Muscle layer of colon (tissue), 2 donors: ENCODE data around the gene ABCB10.
A peak's percentile ranks its signal among the peaks of the same experiment; 100 is the strongest.
"Not testable (repeated sequence)": the region's sequence is repeated elsewhere in the genome, so short reads cannot be mapped to it uniquely, and the experiment has no call there.

Experiments
- H3K27ac ChIP-seq: one replicate; pipeline ENCODE4 v1.7.0; 2013; ENCODE audit warnings: low read depth, mild to moderate bottlenecking, low read length, moderate library complexity
- H3K27me3 ChIP-seq, 2 donors: one replicate each; pipeline ENCODE4 v1.7.0; 2013; ENCODE audit warnings: low read length in 2 of 2, mild to moderate bottlenecking in 2 of 2; ENCODE audit not compliant: insufficient read depth in 2 of 2, control insufficient read depth in 1 of 2
- H3K36me3 ChIP-seq: one replicate; pipeline ENCODE4 v1.7.0; 2013; ENCODE audit warnings: mild to moderate bottlenecking, low read length; ENCODE audit not compliant: insufficient read depth
- H3K4me1 ChIP-seq: one replicate; pipeline ENCODE4 v1.7.0; 2013; ENCODE audit warnings: mild to moderate bottlenecking, low read length; ENCODE audit not compliant: insufficient read depth
- H3K4me3 ChIP-seq, 2 donors: one replicate each; pipeline ENCODE4 v1.7.0; 2013; ENCODE audit warnings: low read length in 2 of 2, low read depth in 1 of 2, mild to moderate bottlenecking in 1 of 2, moderate library complexity in 1 of 2
- H3K9ac ChIP-seq: one replicate; pipeline ENCODE4 v1.7.0; 2013; ENCODE audit warnings: low read length
- H3K9me3 ChIP-seq: one replicate; pipeline ENCODE4 v1.7.0; 2013; ENCODE audit warnings: mild to moderate bottlenecking, low read length
- donor health status: abdominal sarcoma.
- donor health status: Adenocarcinoma of cecum.

ABCB10 gene

DNA sequence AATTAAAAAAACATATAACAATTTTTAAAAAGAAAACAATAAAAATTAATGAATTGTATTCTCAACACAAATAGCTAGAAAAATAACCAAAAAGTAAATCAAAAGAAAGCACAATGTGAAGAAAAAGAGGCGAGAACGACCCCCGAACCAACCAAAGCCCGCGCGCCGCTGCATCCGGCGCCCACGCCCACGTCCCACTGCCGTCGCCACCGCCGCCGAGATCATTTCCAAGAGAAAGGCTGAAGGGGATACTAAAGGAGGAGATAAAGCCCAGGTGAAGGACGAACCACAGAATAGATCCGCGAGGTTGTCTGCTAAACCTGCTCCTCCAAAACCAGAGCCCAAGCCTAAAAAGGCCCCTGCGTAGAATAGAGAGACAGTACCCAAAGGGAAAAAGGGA, 11.8 kb upstream of the ABCB10 start:
- H3K9me3 ChIP-seq, result no peaks in the 10 kb centered on the region
- no peak overlapping the region for H3K27ac ChIP-seq
- H3K4me1 ChIP-seq, result no peaks in the 10 kb centered on the region
- no peaks in the 10 kb centered on the region for H3K27me3 ChIP-seq
- no peak overlapping the region for H3K9ac ChIP-seq
- H3K4me3 ChIP-seq, result no peak overlapping the region
- no peaks in the 10 kb centered on the region for H3K36me3 ChIP-seq

DNA sequence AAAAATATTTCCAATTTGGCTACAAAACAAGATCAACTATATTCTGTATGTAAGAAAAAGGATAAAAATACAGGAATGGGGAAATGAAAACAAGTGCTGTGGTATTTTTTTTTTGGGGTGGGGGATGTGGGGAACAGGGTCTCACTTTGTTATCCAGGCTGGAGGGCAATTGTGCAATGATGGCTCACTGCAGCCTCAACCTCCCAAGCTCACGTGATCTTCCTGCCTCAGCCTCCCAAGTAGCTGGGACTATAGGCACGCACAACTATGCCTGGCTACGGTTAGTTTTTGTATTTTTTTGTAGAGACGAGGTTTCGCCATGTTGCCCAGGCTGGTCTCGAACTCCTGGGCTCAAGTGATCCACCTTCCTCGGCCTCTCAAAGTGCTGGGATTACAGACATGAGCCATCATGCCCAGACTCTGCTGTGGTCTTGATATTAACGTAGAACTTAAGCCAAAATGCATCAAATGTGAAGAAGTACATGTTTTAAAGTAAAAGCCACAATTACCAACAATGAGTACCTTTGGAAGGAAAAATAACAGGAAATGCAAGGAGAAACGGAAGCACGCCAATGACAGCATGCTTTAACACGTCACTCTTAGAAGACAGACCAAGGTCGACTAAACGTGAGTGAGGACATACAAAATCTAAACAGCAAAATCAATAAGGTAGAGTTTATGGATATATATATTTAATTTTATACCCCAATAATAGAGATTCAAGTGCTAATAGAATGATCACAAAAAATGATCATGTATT, 8.8 kb upstream of the ABCB10 start:
- Histone ChIP-seq H3K4me3 (no peak overlapping the region), H3K27ac (no peak overlapping the region), H3K9me3 (no peaks in the 10 kb centered on the region), H3K4me1 (peaks cover 9% of the 10 kb centered on the region), H3K27me3 (no peaks in the 10 kb centered on the region), H3K36me3 (no peaks in the 10 kb centered on the region), H3K9ac (no peak overlapping the region)

DNA sequence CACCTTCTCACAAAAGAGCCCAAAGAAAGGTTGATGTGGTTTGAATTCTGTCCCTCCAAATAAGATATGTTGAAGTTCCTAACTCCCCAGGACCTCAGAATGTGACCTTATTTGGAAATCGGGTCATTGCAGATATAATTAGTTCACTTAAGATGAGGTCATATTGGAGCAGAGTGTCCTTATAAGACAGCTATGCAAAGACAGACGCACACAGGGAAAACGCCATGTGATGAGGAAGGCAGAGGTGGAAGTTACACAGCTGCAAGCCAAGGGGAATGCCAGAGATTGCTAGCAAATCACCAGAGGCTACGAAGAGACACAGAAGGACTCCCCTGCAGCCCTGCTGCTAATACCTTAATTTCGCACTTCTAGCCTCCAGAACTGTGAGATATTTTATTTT, 5.2 kb upstream of the ABCB10 start:
- H3K4me3 ChIP-seq, result no peak overlapping the region
- no peak overlapping the region for H3K9ac ChIP-seq
- peak overlapping the region; percentile 57 for H3K27ac ChIP-seq
- no peaks in the 10 kb centered on the region for H3K9me3 ChIP-seq
- H3K36me3 ChIP-seq, result no peaks in the 10 kb centered on the region
- no peaks in the 10 kb centered on the region for H3K27me3 ChIP-seq
- H3K4me1 ChIP-seq, result peaks cover 13% of the 10 kb centered on the region

DNA sequence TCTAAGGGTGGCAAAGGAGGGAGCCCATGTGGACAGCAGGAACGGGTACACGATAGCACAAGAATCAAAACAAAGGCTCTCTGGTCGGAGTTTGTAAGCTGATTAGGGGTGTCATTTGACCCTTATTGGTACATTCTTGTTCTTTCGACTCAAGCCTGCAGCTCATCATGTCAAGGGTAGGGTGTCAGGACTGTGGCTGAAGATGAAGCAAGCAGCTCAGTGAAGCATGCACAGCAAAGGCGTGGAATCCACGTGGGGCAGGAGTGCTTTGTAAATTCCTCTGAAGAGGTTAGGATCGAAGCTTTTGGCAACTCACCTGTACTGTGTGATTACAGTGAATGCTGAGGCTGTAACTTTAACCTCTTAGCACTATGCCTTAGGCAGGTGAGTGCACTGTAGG, 4.7 kb upstream of the ABCB10 start:
- no peaks in the 10 kb centered on the region for H3K36me3 ChIP-seq
- peaks cover 13% of the 10 kb centered on the region for H3K4me1 ChIP-seq
- peak overlapping the region; percentile 57 for H3K27ac ChIP-seq
- no peak overlapping the region for H3K9ac ChIP-seq
- H3K27me3 ChIP-seq, result no peaks in the 10 kb centered on the region
- no peaks in the 10 kb centered on the region for H3K9me3 ChIP-seq
- H3K4me3 ChIP-seq, result no peak overlapping the region

DNA sequence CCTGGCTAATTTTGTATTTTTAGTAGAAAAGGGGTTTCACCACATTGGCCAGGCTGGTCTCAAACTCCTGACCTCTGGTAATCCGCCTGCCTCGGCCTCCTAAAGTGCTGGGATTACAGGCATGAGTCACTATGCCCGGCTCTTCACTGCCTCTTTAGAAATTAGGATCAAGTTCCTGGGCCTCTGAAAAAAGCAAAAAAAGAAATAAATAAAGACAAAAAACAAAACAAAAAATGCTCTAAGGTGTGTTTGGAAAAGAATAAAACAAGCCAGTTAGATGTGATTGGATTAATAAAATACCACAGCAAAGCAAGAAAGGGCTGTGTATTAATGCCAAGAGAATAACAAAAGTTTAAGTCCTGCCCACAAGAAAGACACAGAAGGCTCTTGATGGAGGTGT, 4.2 kb upstream of the ABCB10 start:
- Histone ChIP-seq H3K36me3 (no peaks in the 10 kb centered on the region), H3K27ac (peak overlapping the region; percentile 57), H3K4me1 (peaks cover 13% of the 10 kb centered on the region), H3K4me3 (no peak overlapping the region), H3K9ac (no peak overlapping the region), H3K9me3 (no peaks in the 10 kb centered on the region), H3K27me3 (no peaks in the 10 kb centered on the region)

DNA sequence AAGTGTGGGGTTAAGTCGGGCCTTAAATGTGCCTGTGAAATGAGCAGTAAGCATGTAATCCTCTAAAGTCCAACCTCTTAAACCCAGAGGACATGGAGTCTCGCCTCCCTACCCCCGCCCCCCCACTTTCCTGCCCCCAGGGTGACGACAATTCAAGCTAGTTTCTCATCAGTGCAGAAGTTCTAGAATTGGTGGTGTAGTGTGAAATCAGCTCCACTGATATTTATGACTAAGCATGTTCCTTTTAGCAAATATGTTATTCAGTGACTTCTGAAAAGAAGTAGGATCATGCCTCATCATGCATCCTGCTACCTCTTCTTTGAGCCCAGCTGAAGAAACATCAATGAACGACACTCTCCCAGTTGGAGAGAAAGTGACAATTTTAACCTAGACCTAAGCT, 2.6 kb upstream of the ABCB10 start:
- Histone ChIP-seq H3K4me3 (no peak overlapping the region), H3K9me3 (no peaks in the 10 kb centered on the region), H3K36me3 (no peaks in the 10 kb centered on the region), H3K27ac (no peak overlapping the region), H3K27me3 (no peaks in the 10 kb centered on the region), H3K9ac (no peak overlapping the region), H3K4me1 (peaks cover 25% of the 10 kb centered on the region)

DNA sequence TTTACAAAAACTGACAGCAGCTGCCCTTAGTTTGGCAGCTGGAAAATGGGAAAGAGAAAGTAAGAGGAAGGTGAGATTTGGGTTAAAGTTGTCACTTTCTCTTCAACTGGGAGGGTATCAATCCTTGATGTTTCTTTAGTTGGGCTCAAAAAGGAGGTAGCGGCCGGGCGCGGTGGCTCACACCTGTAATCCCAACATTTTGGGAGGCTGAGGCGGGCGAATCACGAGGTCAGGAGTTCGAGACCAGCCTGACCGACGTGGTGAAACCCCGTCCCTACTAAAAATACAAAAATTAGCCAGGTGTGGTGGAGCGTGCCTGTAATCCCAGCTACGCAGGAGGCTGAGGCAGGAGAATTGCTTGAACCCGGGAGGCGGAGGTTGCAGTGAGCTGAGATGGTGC, 1.6 kb upstream of the ABCB10 start:
- H3K4me3 ChIP-seq, H3K9ac ChIP-seq, H3K27me3 ChIP-seq, H3K9me3 ChIP-seq, H3K27ac ChIP-seq, H3K36me3 ChIP-seq: not testable (repeated sequence)
- peaks cover 34% of the 10 kb centered on the region for H3K4me1 ChIP-seq

DNA sequence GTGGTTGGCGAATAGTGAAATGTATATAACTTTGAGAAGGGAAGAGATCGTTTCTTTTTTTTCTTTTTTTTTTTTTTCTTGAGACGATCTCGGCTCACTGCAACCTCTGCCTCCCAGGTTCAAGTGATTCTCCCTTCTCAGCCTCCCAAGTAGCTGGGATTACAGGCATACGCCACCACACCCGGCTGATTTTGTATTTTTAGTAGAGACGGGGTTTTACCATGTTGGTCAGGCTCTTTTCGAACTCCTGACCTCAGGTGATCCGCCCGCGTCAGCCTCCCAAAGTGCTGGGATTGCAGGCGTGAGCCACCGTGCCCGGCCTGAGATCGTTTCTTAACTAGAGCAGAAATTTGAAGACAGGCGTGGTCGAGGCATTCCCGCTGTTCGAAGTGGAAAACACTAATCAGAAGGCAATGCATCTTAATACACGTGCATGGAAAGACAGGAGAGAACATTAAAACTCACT, 862 bp upstream of the ABCB10 start:
- H3K36me3 ChIP-seq, H3K9me3 ChIP-seq, H3K27me3 ChIP-seq: not testable (repeated sequence)
- peak overlapping the region; percentile 76 to 87 for H3K4me3 ChIP-seq
- H3K27ac ChIP-seq, result peak overlapping the region; percentile 84
- peak overlapping the region; percentile 21 for H3K9ac ChIP-seq
- H3K4me1 ChIP-seq, result peaks cover 40% of the 10 kb centered on the region

DNA sequence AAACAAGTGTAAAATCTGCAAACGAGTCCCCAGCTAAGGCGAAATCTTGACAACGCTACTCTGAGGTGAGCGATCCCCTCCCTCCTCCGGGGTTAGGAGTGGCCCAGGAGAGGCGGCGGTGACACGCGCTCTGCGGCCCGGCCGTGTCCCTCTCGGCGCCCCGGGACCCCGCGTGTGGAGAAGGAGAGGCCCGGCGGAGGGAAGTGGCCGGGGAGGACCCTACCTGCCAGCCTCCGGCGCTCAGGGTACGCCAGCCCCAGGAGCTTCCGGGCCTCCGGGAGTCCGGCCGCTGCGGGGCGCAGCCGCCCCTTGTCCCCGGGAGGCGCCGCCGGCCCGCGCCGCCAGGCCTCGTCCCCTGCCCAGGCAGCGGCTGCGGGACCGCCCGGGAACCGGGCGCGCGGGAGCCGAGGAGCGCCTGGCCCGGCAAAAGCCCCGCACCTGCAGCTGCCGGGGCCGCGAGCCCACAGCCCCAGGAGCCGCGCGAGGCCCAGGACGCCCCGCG, 543 bp downstream of the ABCB10 start:
- Histone ChIP-seq H3K27ac (peak overlapping the region; percentile 64), H3K9ac (peak overlapping the region; percentile 77), H3K36me3 (no peaks in the 10 kb centered on the region), H3K27me3 (no peaks in the 10 kb centered on the region), H3K4me3 (peak overlapping the region; percentile 56 to 88), H3K9me3 (no peaks in the 10 kb centered on the region), H3K4me1 (peaks cover 32% of the 10 kb centered on the region)

DNA sequence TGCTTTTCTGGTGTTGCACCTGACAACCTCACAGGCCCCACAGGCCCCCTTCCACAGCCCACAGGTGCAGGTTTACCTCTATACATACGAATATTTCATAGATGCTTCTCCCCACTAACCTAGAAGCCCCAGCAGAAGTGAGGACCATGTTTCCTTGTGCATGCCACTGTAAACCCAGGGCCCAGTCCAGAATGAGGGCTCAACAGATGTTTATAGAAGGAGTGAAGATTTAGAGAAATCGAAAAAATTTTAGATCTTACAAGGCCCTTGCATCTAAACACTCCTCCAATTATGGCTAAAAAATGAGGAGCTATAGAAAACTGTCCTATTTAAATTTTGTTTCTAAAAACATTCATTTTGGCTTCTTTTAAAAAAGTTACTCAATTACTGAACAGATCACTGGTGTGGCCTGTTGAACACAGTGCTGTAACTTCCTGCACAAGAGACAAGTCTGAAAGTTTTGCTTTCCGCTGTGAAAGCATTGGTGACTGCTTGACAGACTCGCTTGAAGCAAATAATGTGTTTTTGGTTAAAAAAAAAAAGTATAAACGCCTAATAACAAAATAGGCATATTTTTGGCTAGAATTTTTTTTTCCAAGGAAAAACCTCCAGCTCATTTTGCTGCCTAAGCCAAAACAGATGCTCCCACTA, 1.2 kb downstream of the ABCB10 start:
- H3K27me3 ChIP-seq, result no peaks in the 10 kb centered on the region
- peak overlapping the region; percentile 64 for H3K27ac ChIP-seq
- peak overlapping the region; percentile 77 for H3K9ac ChIP-seq
- H3K9me3 ChIP-seq, result no peaks in the 10 kb centered on the region
- H3K36me3 ChIP-seq, result no peaks in the 10 kb centered on the region
- H3K4me3 ChIP-seq, result peak overlapping the region; percentile 56 to 88
- peaks cover 31% of the 10 kb centered on the region for H3K4me1 ChIP-seq

DNA sequence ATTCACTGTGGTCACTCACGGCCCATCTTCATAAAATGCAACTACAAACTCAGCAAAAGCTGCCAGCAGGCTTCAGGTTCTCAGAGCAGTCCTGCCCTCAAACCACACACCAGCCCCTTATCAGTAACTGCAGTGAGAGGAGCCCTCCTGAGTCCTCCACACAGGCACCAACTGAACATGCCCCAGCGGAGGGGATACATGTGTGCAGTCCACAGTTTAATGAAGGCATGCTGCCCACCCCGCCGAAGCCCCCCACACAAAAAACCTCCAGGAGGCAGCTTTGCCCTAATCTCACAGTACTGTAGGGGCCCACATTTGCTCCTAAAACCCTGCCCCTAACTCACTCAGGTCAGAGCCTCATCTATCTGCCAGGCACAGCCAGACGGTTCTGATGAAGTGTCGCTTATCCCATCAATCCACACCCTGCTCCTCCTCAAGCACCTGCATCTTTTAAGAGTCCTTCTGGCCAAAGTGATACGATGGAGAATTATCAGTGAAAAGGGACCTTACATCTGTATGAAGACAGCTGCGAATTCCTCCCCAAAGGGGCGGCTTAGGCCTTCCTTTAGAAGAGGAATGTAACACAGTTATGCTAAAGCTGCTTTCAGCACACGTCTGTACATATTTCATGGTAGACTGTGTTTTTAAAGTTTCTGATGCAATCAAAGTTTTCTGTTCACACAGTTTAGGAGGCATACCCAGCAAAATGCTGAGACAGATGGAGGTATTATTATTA, 3.5 kb downstream of the ABCB10 start:
- no peak overlapping the region for H3K27ac ChIP-seq
- peaks cover 40% of the 10 kb centered on the region for H3K4me1 ChIP-seq
- H3K4me3 ChIP-seq, result no peak overlapping the region
- no peaks in the 10 kb centered on the region for H3K9me3 ChIP-seq
- no peaks in the 10 kb centered on the region for H3K27me3 ChIP-seq
- no peak overlapping the region for H3K9ac ChIP-seq
- H3K36me3 ChIP-seq, result no peaks in the 10 kb centered on the region
